GM19023 (cell line): ENCODE measurements around the gene RAB3A.
A peak's percentile ranks its signal among the peaks of the same experiment; 100 is the strongest.
"Not testable (repeated sequence)": the region's sequence is repeated elsewhere in the genome, so short reads cannot be mapped to it uniquely, and the experiment has no call there.

Experiments
- ATAC-seq: cut with Tn5 transposase; IDR thresholded peaks from one replicate; pipeline ENCODE4 v1.9.1; 2021; ENCODE audit warnings: mild to moderate bottlenecking, moderate library complexity; ENCODE audit not compliant: unreplicated experiment

The RAB3A gene

GRCh38 chr19:18171605-18172327 lies 32.1 kb downstream of the RAB3A start:
- no peak for ATAC-seq

- no peak for ATAC-seq
Observed at GRCh38 chr19:18170714-18171255, 33.1 kb downstream of the RAB3A start.

- no peak for ATAC-seq
Observed at GRCh38 chr19:18168673-18169381, 35.0 kb downstream of the RAB3A start.

- ATAC-seq = no peak
Observed at GRCh38 chr19:18167975-18168645, 35.7 kb downstream of the RAB3A start.

GRCh38 chr19:18167011-18167410 lies 36.8 kb downstream of the RAB3A start:
- no peak for ATAC-seq

- no peak for ATAC-seq
Observed at GRCh38 chr19:18165794-18166544, 37.9 kb downstream of the RAB3A start.

- no peak for ATAC-seq
Observed at GRCh38 chr19:18164072-18164471, 39.8 kb downstream of the RAB3A start.

GRCh38 chr19:18161636-18162002 lies 42.2 kb downstream of the RAB3A start:
- ATAC-seq = no peak

GRCh38 chr19:18160971-18161635 lies 42.7 kb downstream of the RAB3A start:
- ATAC-seq = peak; percentile 76

GRCh38 chr19:18160493-18160970 lies 43.3 kb downstream of the RAB3A start:
- ATAC-seq = no peak

- ATAC-seq = no peak
Observed at GRCh38 chr19:18159810-18160209, 44.0 kb downstream of the RAB3A start.

- ATAC-seq = not testable (repeated sequence)
Observed at GRCh38 chr19:18159059-18159616, 44.7 kb downstream of the RAB3A start.

- no peak for ATAC-seq
Observed at GRCh38 chr19:18158467-18158866, 45.4 kb downstream of the RAB3A start.

- ATAC-seq = no peak
Observed at GRCh38 chr19:18157465-18158063, 46.3 kb downstream of the RAB3A start.

GRCh38 chr19:18156841-18157464 lies 46.9 kb downstream of the RAB3A start:
- ATAC-seq = no peak

GRCh38 chr19:18156268-18156667 lies 47.6 kb downstream of the RAB3A start:
- ATAC-seq = no peak

GRCh38 chr19:18155095-18156087 lies 48.5 kb downstream of the RAB3A start:
- no peak for ATAC-seq
